Stimulated activated CD4-positive, alpha-beta T cell treated with anti-CD3 and anti-CD28 coated beads, TNF-alpha, amount 100 ng/mL, for 1 hour (primary cell): ENCODE data around the gene RGL1.
A peak's percentile ranks its signal among the peaks of the same experiment; 100 is the strongest.

Experiments
- DNase-seq, 3 donors: peaks; one replicate each; pipeline ENCODE4 v3.0.0-alpha.2; 2020; ENCODE audit warnings: low read depth in 3 of 3, low spot score in 1 of 3

RGL1 gene

GRCh38 chr1:183912265-183912886 is 107.5 kb downstream of the RGL1 start:
- DNase-seq: no peak

GRCh38 chr1:183913567-183913993 is 108.7 kb downstream of the RGL1 start:
- no peak for DNase-seq

GRCh38 chr1:183914276-183914675 is 109.4 kb downstream of the RGL1 start:
- DNase-seq: no peak

GRCh38 chr1:183914891-183915290 is 110.0 kb downstream of the RGL1 start:
- DNase-seq: no peak

GRCh38 chr1:183915625-183916510 is 110.9 kb downstream of the RGL1 start:
- DNase-seq: peak; percentile 28 to 58 (median 47)

- no peak for DNase-seq
These were observed 111.7 kb downstream of the RGL1 start for GRCh38 chr1:183916574-183916973.

- no peak for DNase-seq
These were observed 113.7 kb downstream of the RGL1 start for GRCh38 chr1:183918589-183918988.

- DNase-seq: no peak
These were observed 115.7 kb downstream of the RGL1 start for GRCh38 chr1:183920651-183921050.

GRCh38 chr1:183922197-183922596 is 117.3 kb downstream of the RGL1 start:
- no peak for DNase-seq

GRCh38 chr1:183925947-183926346 is 121.0 kb downstream of the RGL1 start:
- no peak for DNase-seq

- no peak for DNase-seq
These were observed 122.1 kb downstream of the RGL1 start for GRCh38 chr1:183926983-183927382.

GRCh38 chr1:183931646-183932271 is 126.8 kb downstream of the RGL1 start:
- DNase-seq: no peak

GRCh38 chr1:183932412-183932811 is 127.5 kb downstream of the RGL1 start:
- no peak for DNase-seq

GRCh38 chr1:183933528-183934179 is 128.7 kb downstream of the RGL1 start:
- DNase-seq: no peak

- DNase-seq: no peak
These were observed 129.4 kb downstream of the RGL1 start for GRCh38 chr1:183934314-183934713.

GRCh38 chr1:183936009-183936408 is 131.1 kb downstream of the RGL1 start:
- no peak for DNase-seq

- DNase-seq: no peak
These were observed 131.9 kb downstream of the RGL1 start for GRCh38 chr1:183936791-183937190.

GRCh38 chr1:183937611-183938010 is 132.7 kb downstream of the RGL1 start:
- DNase-seq: no peak

GRCh38 chr1:183941001-183941400 is 136.1 kb downstream of the RGL1 start:
- DNase-seq: no peak

GRCh38 chr1:183942933-183943693 is 138.2 kb downstream of the RGL1 start:
- DNase-seq: no peak
